Neuronal stem cell (in vitro differentiated cells): Measurements from ENCODE around the gene MFGE8.

Source experiments
- DNase-seq: peaks from one replicate; pipeline ENCODE4 v3.0.0-alpha.2; 2013; ENCODE audit warnings: low spot score
- H2AFZ ChIP-seq: one replicate; pipeline ENCODE4 v1.6.1; 2013; ENCODE audit warnings: mild to moderate bottlenecking, low read length, inconsistent platforms
- H2AK5ac ChIP-seq: 2 replicates; pipeline ENCODE4 v1.6.1; 2013; ENCODE audit warnings: low read depth, mild to moderate bottlenecking, inconsistent platforms, low read length, moderate library complexity, mixed read lengths
- H2BK120ac ChIP-seq: 2 replicates; pipeline ENCODE4 v1.6.1; 2013; ENCODE audit warnings: low read depth, mild to moderate bottlenecking, inconsistent platforms, low read length, moderate library complexity, mixed read lengths
- H2BK12ac ChIP-seq: one replicate; pipeline ENCODE4 v1.6.1; 2013; ENCODE audit warnings: low read length, inconsistent platforms
- H2BK15ac ChIP-seq: 2 replicates; pipeline ENCODE4 v1.6.1; 2013; ENCODE audit warnings: mild to moderate bottlenecking, low read length, inconsistent platforms, mixed read lengths
- H2BK5ac ChIP-seq: one replicate; pipeline ENCODE4 v1.6.1; 2013; ENCODE audit warnings: inconsistent platforms, mild to moderate bottlenecking, low read length, moderate library complexity
- H3K14ac ChIP-seq: one replicate; pipeline ENCODE4 v1.6.1; 2013; ENCODE audit warnings: low read length, inconsistent platforms
- H3K18ac ChIP-seq: 2 replicates; pipeline ENCODE4 v1.6.1; 2013; ENCODE audit warnings: low read length, inconsistent platforms
- H3K23ac ChIP-seq: 2 replicates; pipeline ENCODE4 v1.6.1; 2013; ENCODE audit warnings: low read depth, mild to moderate bottlenecking, mixed read lengths, low read length, inconsistent platforms; ENCODE audit not compliant: poor library complexity
- H3K27ac ChIP-seq: replicated peaks from 3 replicates; pipeline ENCODE4 v1.5.1; 2013; ENCODE audit warnings: low read length, inconsistent platforms
- H3K27me3 ChIP-seq, 3 experiments: 2 replicates each; pipeline ENCODE4 v1.6.1; 2013; ENCODE audit warnings: low read length in 3 of 3, mild to moderate bottlenecking in 2 of 3, inconsistent platforms in 1 of 3, low read depth in 1 of 3, mixed read lengths in 1 of 3, moderate library complexity in 1 of 3; ENCODE audit not compliant: control insufficient read depth in 3 of 3, insufficient read depth in 3 of 3
- H3K36me3 ChIP-seq, 2 donors: replicated peaks in 1 of 2; 2 replicates each; pipeline ENCODE4 v1.6.1; 2013; ENCODE audit warnings: low read length in 2 of 2; ENCODE audit not compliant: control insufficient read depth in 2 of 2, insufficient read depth in 2 of 2
- H3K4ac ChIP-seq: 2 replicates; pipeline ENCODE4 v1.6.1; 2013; ENCODE audit warnings: inconsistent platforms, mild to moderate bottlenecking, low read length, moderate library complexity
- H3K4me1 ChIP-seq, 2 donors: 1 replicate in 1 of 2; 2 replicates in 1 of 2; pipeline ENCODE4 v1.6.1; 2013; ENCODE audit warnings: low read length in 2 of 2, low read depth in 1 of 2; ENCODE audit not compliant: control insufficient read depth in 2 of 2, insufficient read depth in 1 of 2
- H3K4me2 ChIP-seq: one replicate; pipeline ENCODE4 v1.6.1; 2013; ENCODE audit warnings: mild to moderate bottlenecking, low read length, inconsistent platforms; ENCODE audit not compliant: insufficient read depth, poor library complexity, severe bottlenecking
- H3K4me3 ChIP-seq, 2 donors: 2 replicates each; pipeline ENCODE4 v1.5.1; 2013; ENCODE audit warnings: low read length in 2 of 2, mild to moderate bottlenecking in 2 of 2, inconsistent platforms in 1 of 2, moderate library complexity in 1 of 2
- H3K79me1 ChIP-seq: one replicate; pipeline ENCODE4 v1.6.1; 2013; ENCODE audit warnings: low read depth, mild to moderate bottlenecking, inconsistent platforms, low read length, moderate library complexity
- H3K9ac ChIP-seq: one replicate; pipeline ENCODE4 v1.6.1; 2013; ENCODE audit warnings: mild to moderate bottlenecking, low read depth, low read length, inconsistent platforms; ENCODE audit not compliant: poor library complexity
- H3K9me3 ChIP-seq, 2 donors: replicated peaks in 1 of 2; 2 replicates each; pipeline versions ENCODE3 to v1.6.1; 2013; ENCODE audit warnings: low read length in 2 of 2, mild to moderate bottlenecking in 2 of 2, inconsistent platforms in 1 of 2, low read depth in 1 of 2, mixed read lengths in 1 of 2, moderate library complexity in 1 of 2; ENCODE audit not compliant: control insufficient read depth in 2 of 2, insufficient read depth in 1 of 2
- H4K8ac ChIP-seq: one replicate; pipeline ENCODE4 v1.6.1; 2013; ENCODE audit warnings: low read depth, mild to moderate bottlenecking, inconsistent platforms, low read length, moderate library complexity
- H4K91ac ChIP-seq: one replicate; pipeline ENCODE4 v1.6.1; 2013; ENCODE audit warnings: low read length, low read depth, mild to moderate bottlenecking, inconsistent platforms; ENCODE audit not compliant: poor library complexity
- WGBS, 2 donors: extraction: QIAGEN DNeasy Blood & Tissue Kit; methylation state at CpG; one replicate each; pipeline ENCODE4 v1.1.7; 2013; ENCODE audit warnings: missing lambda C conversion rate in 2 of 2, mixed read lengths in 1 of 2; ENCODE audit not compliant: insufficient read length in 2 of 2, insufficient replicate concordance in 1 of 2; ENCODE audit errors: extremely low coverage in 2 of 2; 5-methylcytosine and 5-hydroxymethylcytosine counted together

Gene MFGE8

GRCh38 chr15:88860212-88860611 is 53.0 kb downstream of the MFGE8 start:
- no CpG with 5 or more reads among the region's 7 CpGs for WGBS, 2 donors

DNA sequence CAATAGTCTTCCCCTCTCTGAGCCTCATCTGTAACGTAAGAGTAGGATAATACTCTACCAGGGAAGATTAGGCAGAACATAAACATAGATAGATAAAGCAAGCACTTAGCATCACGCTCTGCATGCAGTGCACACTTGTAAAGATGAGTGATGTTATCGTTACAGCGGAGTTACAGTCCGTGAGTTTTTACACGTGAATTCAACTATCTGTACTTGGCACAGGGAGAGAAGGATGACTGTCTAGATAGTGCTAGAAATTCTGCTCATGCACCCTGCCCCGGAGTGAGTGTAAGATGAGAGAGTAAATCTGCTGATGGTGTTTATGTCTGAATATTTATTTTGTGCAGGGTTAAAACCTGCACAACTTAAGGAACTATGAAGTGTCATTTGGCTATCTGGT is 53.6 kb downstream of the MFGE8 start:
- H3K79me1 ChIP-seq, result no peaks in the 10 kb centered on the region
- H3K4me3 ChIP-seq, result no peak overlapping the region
- no peak overlapping the region for H2BK15ac ChIP-seq
- no peaks in the 10 kb centered on the region for H3K4me1 ChIP-seq
- H3K4ac ChIP-seq, result no peak overlapping the region
- no peak for DNase-seq
- WGBS, 2 donors, result no CpG with 5 or more reads among the region's 7 CpGs
- no peak overlapping the region for H3K27ac ChIP-seq
- no peak overlapping the region for H2BK5ac ChIP-seq
- no peak overlapping the region for H3K23ac ChIP-seq
- no peak overlapping the region for H3K14ac ChIP-seq
- no peak overlapping the region for H3K4me2 ChIP-seq
- peaks cover 3 to 5% of the 10 kb centered on the region in 2 donors for H3K9me3 ChIP-seq
- no peaks in the 10 kb centered on the region for H3K27me3 ChIP-seq
- H2AK5ac ChIP-seq, result no peak overlapping the region
- no peak overlapping the region for H2BK120ac ChIP-seq
- no peak overlapping the region for H2AFZ ChIP-seq
- H3K9ac ChIP-seq, result no peak overlapping the region
- H4K91ac ChIP-seq, result no peak overlapping the region
- no peak overlapping the region for H3K18ac ChIP-seq
- H4K8ac ChIP-seq, result no peak overlapping the region
- no peak overlapping the region for H2BK12ac ChIP-seq
- H3K36me3 ChIP-seq, result no peaks in the 10 kb centered on the region

More at GRCh38 chr15:88860212-88860611, 53.0 kb downstream of the MFGE8 start:
- H3K14ac ChIP-seq, result no peak overlapping the region
- no peak overlapping the region for H2BK120ac ChIP-seq
- no peak overlapping the region for H3K9ac ChIP-seq
- no peak overlapping the region for H4K8ac ChIP-seq
- H3K9me3 ChIP-seq, result peaks cover under 1 to 3% of the 10 kb centered on the region in 2 donors
- no peak overlapping the region for H3K23ac ChIP-seq
- H3K27me3 ChIP-seq, result no peaks in the 10 kb centered on the region
- H4K91ac ChIP-seq, result no peak overlapping the region
- H2AK5ac ChIP-seq, result no peak overlapping the region
- no peak overlapping the region for H2BK15ac ChIP-seq
- no peaks in the 10 kb centered on the region for H3K79me1 ChIP-seq
- H3K4ac ChIP-seq, result no peak overlapping the region
- H3K27ac ChIP-seq, result no peak overlapping the region
- H3K4me3 ChIP-seq, result no peak overlapping the region
- H3K36me3 ChIP-seq, result no peaks in the 10 kb centered on the region
- H2BK5ac ChIP-seq, result no peak overlapping the region
- no peak overlapping the region for H3K18ac ChIP-seq
- H3K4me1 ChIP-seq, result no peaks in the 10 kb centered on the region
- no peak for DNase-seq
- no peak overlapping the region for H2BK12ac ChIP-seq
- no peak overlapping the region for H3K4me2 ChIP-seq
- no peak overlapping the region for H2AFZ ChIP-seq

- Histone ChIP-seq H3K79me1 (no peaks in the 10 kb centered on the region), H4K91ac (no peak overlapping the region), H3K14ac (no peak overlapping the region), H3K36me3 (no peaks in the 10 kb centered on the region), H4K8ac (no peak overlapping the region), H3K4ac (no peak overlapping the region), H2BK12ac (no peak overlapping the region), H2BK120ac (no peak overlapping the region), H3K27ac (no peak overlapping the region), H2BK5ac (no peak overlapping the region), H3K9ac (no peak overlapping the region), H3K4me3 (no peak overlapping the region), H2AFZ (no peak overlapping the region), H3K4me2 (no peak overlapping the region), H2AK5ac (peak overlapping the region; percentile 31), H2BK15ac (no peak overlapping the region), H3K9me3 (peaks cover 3 to 7% of the 10 kb centered on the region in 2 donors), H3K27me3 (no peaks in the 10 kb centered on the region), H3K23ac (no peak overlapping the region), H3K18ac (peak overlapping the region; percentile 13), H3K4me1 (no peaks in the 10 kb centered on the region)
- no CpG with 5 or more reads among the region's 11 CpGs for WGBS, 2 donors
- no peak for DNase-seq
These were observed 54.2 kb downstream of the MFGE8 start for GRCh38 chr15:88858934-88859333.

- no peaks in the 10 kb centered on the region for H3K27me3 ChIP-seq
- H4K8ac ChIP-seq, result no peak overlapping the region
- H3K9ac ChIP-seq, result no peak overlapping the region
- H4K91ac ChIP-seq, result no peak overlapping the region
- no peaks in the 10 kb centered on the region for H3K79me1 ChIP-seq
- H3K4me3 ChIP-seq, result no peak overlapping the region
- no peak overlapping the region for H2BK120ac ChIP-seq
- H3K23ac ChIP-seq, result no peak overlapping the region
- no peak overlapping the region for H3K4ac ChIP-seq
- H2BK5ac ChIP-seq, result no peak overlapping the region
- H2AFZ ChIP-seq, result no peak overlapping the region
- H3K9me3 ChIP-seq, result peaks cover 3 to 7% of the 10 kb centered on the region in 2 donors
- H2BK15ac ChIP-seq, result no peak overlapping the region
- no peak overlapping the region for H2AK5ac ChIP-seq
- H3K14ac ChIP-seq, result no peak overlapping the region
- H3K27ac ChIP-seq, result no peak overlapping the region
- no peak for DNase-seq
- H3K36me3 ChIP-seq, result no peaks in the 10 kb centered on the region
- no peak overlapping the region for H2BK12ac ChIP-seq
- no peak overlapping the region for H3K18ac ChIP-seq
- no peaks in the 10 kb centered on the region for H3K4me1 ChIP-seq
- H3K4me2 ChIP-seq, result no peak overlapping the region
These were observed 60.7 kb downstream of the MFGE8 start for GRCh38 chr15:88852476-88852875.
